Measurements from ENCODE around the gene FAM110A.
"Not testable (repeated sequence)": the region's sequence is repeated elsewhere in the genome, so short reads cannot be mapped to it uniquely, and the experiment has no call there.

FAM110A gene

GRCh38 chr20:891706-892080, 58.2 kb downstream of the FAM110A start:
- Histone ChIP-seq H3K4me3 (ENCODE audit: insufficient read depth, low read depth, low read length, poor library complexity, severe bottlenecking) (no peak overlapping the region), H3K9me3 (ENCODE audit: control insufficient read depth, low read length) (no peaks in the 10 kb centered on the region), H3K4me1 (ENCODE audit: control insufficient read depth, insufficient read depth, low read length, poor library complexity, severe bottlenecking) (no peaks in the 10 kb centered on the region), H3K27me3 (replicated peaks; ENCODE audit: control insufficient read depth, insufficient read depth, low read length, poor library complexity, severe bottlenecking) (no peaks in the 10 kb centered on the region), H3K36me3 (ENCODE audit: control insufficient read depth, insufficient read depth, low read length) (no peaks in the 10 kb centered on the region), H3K27ac (ENCODE audit: insufficient read depth, low read length, poor library complexity, severe bottlenecking) (no peak overlapping the region)
- no peak for DNase-seq

GRCh38 chr20:892371-892770, 58.9 kb downstream of the FAM110A start:
- not testable (repeated sequence) for H3K27ac ChIP-seq (ENCODE audit: insufficient read depth, low read length, poor library complexity, severe bottlenecking); H3K4me3 ChIP-seq (ENCODE audit: insufficient read depth, low read depth, low read length, poor library complexity, severe bottlenecking); H3K36me3 ChIP-seq (ENCODE audit: control insufficient read depth, insufficient read depth, low read length); DNase-seq; H3K4me1 ChIP-seq (ENCODE audit: control insufficient read depth, insufficient read depth, low read length, poor library complexity, severe bottlenecking); H3K9me3 ChIP-seq (ENCODE audit: control insufficient read depth, low read length); H3K27me3 ChIP-seq (replicated peaks; ENCODE audit: control insufficient read depth, insufficient read depth, low read length, poor library complexity, severe bottlenecking)
